Esophagus mucosa (tissue), 1 donor: ENCODE results near the gene NRP1. TPM values are rescaled to one million over a fixed set of nuclear protein-coding genes. Genes with fewer than 3 reads are reported as not detected.
"Not testable (repeated sequence)": the region's sequence is repeated elsewhere in the genome, so short reads cannot be mapped to it uniquely, and the experiment has no call there.

Experiments used
- ATAC-seq: fragments of 200-7000 bp; cut with Tn5 transposase; one replicate; pipeline ENCODE4 v1.9.1; 2020
- total RNA-seq: library from RNA; stranded (reverse); gene quantifications from one replicate; pipeline ENCODE4 v1.2.4, GENCODE V29; 2023
- donor health status: DM: yes; HTN: yes; CAD: no.

The NRP1 gene
- total RNA-seq, 1 donor from 2014 or later = 8.8 TPM

DNA sequence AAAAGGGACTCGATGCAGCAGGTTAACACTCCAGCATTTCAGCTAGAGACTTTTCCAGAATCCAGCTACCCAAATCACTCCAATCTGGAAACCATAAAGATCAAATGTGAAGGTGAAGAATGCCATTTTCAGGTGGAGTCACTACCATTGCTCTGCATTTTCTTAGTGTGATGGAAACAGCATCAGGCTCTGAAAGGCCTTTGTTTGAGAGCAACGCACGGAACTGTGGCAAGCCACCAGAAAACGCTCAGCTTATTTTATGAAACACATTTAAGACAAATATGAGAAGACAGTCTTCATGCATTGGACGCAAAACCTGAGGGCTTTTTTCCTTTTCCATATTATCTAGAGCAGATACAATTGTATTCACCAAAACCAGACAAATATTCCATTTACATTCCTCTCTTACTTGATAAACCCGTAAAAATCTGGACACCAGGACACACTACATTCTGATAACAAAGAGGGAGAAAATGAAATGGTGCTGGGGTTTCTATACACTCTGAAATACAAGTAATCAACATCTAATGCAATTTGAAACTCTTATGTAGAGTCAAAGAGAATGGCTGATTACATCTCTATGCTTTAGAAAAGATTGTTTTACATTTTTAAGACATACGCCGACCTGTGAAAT is 99.1 kb downstream of the NRP1 start:
- no peak for ATAC-seq

DNA sequence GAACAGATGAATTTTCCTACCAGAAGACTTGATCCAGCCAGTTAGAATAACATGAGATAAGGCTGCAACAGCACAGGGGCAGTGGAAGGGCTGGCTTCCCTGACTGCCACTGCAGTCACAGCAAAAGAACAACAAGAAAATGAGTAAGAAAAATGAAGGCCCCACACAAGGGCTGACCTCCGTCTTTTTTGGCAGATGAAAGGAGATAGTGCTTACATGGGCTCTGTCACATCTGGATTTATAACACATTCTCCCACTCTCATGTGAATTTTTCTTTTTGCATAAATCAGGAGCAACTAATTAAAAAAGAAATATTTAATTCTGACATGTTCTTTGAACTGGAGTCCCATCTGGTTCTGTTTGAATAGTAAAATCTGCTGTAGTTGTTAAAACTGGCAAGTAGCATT is 99.6 kb downstream of the NRP1 start:
- no peak for ATAC-seq

DNA sequence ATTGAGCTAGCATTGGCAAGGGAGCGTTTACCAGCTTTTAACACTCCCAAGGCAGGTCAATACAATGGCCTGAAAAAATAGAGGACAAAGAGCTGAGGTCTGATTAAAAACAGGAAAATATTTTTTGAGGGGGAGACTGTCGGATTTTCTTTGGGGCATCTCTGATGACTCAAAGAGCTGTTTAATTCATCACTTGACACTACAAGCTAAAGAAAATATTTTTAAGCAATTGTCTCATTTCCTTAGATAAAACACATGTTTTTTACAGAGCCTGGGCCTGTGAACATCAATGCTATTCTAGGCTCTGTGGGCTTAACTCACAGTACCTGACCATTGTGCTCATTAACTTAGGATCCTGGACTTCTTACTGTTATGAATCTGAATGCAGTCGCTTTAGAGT is 100.8 kb downstream of the NRP1 start:
- no peak for ATAC-seq

DNA sequence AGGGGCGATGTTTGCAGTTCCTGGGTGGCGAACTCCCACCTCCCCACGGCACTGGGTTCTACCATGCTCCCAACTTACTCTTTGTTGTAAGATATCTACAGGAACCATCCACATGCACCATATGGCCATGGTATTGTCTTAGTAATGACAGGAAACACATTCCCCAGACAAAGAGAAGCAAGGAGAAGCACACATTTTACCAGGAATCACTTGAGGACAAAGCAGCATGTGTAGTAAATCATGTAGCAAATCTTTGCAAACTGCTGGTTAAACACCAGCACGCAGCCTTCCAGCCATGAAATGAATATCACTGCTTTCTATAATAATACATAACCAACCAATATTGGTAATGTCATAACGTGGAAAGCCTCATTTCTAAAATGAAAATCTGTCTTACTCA is 101.2 kb downstream of the NRP1 start:
- no peak for ATAC-seq

DNA sequence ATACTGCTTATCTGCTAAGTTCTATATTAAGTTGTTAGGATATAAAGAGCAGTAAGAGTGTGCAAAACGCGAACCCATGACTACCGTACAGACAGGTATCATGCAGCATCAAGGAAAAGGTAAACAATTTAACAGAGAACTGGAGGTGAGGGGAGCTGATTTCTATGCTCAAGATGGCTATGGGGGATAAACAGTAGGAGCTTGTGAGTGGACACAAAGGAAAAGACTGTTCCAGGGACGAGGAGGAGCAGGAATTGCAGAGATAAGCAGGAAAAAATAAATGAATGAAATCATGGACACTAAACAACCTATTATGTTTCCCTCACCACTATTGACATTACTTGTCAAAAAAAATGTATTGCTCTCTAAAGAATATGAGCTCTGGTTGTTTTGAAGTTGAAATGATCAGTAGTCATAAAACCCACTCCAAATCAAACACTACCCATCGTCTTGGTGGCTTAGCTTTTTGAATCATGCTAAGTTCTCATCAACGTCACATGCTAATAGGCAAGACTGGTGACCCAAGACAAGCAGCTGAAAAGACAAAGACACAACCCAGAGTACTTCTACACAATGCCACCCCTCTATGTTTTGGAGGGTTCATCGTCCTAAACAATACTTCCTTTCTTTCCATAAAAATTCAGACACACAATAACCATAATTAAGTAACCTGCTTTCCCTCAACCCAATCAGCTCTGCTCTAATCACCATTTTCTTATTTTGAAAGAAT is 102.7 kb downstream of the NRP1 start:
- no peak for ATAC-seq

DNA sequence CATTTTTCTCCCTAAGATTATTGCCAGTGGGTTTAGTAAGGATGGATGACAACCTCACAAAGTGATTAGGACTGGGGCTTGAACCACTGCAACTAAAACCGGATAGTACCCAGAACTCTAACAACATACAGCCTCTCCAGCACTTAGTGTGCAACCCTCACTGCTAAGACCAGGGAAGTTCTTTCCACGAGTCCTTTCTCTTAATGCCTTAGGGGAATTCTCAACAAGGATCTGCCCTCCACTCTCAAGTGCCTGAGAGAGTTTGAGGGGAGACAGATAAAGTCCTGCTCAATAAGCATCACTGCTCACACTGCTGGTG is 104.6 kb downstream of the NRP1 start:
- no peak for ATAC-seq

DNA sequence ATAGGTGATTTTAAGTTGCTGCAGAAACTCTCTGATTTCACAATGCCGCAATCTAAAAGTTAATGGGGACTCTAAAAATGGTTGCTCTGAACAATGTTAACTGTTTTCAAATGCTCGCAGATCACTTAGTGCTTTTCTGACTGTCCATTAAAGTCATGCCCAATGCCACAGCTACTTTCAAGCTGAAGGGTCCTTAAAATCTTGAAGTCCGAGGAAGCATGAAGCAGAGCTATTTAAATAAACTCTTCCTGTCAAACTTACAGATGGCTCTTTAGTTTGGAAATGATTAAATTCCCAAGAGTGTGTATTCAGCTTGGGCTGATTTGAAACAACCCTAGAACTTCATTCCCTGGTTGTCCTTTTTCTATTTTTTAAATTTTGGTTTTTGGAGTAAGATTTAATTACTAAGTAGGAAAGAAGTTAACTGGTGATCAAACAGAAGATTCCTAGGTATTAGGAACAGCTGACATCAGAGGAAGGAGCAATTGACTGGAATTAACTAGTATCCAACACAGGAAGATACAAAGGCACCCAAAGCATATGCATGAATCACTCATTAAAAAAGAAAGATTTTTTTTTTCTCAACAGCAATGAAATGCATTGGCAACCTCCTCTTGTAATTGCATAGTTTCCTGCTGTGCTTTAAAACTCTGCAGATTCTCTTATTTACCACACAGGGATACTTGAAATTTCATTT is 105.1 kb downstream of the NRP1 start:
- no peak for ATAC-seq

DNA sequence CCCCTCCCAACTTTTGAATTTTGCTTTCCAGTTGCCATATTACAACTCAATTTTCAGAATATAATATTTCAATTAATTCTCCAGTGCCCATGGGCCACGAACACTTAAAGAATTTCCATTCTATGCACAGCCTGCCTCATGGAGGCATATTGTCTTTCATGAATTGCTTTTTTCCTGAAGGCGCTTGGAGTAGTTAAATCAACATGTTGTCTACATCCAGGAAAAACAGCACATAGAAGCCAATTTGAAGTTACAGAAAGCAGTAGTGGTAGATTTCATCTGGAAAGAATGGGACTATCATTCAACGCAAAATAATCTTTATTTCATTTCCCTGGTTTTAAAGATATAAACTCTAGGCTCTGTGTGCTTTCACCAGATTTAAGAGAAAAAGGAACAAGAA is 106.0 kb downstream of the NRP1 start:
- ATAC-seq = no peak

DNA sequence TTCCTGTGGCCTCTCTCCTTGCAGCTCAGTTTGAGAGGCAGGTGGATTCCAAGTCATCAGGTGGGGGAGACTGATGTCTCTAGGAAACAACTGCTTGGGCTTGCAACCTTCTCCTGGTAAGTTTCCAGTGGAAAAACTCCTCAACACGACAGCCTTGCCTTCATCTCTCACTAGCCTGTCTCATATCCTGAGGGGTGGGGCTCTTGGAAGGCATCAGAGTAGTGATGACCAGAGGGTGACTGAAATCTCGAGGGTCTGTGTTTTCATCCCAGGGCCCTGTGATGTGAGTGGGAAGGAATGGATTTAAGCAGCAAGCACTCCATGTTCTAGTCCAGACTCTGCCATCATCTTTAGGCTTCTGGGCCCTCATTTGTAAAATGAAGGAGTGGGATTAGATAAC is 107.0 kb downstream of the NRP1 start:
- no peak for ATAC-seq

DNA sequence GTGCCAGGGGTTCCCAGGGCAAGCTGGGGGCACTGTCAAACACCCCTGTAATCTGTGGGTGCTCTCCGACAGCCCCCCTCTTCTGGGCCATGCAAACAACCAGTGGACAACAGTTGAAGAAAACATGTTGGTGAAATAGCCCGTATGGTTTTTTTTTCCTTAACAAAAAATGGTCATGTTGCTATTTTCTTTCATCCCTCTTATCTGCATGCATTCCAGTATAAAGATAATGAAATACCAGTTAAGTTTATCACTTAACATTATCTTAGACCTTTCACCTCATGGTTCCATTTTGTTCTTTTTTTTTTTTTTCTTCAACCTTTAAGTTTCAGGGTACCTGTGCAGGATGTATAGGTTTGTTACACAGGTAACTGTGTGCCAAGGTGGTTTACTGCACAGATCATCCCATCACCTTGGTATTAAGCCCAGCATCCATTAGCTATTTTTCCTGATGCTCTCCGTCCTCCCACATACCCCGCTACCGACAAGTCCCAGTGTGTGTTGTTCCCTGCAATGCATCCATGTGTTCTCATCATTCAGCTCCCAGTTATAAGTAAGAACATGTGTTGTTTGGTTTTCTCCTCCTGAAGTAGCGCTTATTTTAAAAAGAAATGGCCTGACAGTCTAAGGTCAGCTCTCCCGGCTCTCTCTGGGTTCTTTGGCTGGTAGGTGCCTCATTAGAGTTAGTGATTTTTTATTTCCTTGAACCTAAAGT is 110.1 kb downstream of the NRP1 start:
- ATAC-seq = no peak

DNA sequence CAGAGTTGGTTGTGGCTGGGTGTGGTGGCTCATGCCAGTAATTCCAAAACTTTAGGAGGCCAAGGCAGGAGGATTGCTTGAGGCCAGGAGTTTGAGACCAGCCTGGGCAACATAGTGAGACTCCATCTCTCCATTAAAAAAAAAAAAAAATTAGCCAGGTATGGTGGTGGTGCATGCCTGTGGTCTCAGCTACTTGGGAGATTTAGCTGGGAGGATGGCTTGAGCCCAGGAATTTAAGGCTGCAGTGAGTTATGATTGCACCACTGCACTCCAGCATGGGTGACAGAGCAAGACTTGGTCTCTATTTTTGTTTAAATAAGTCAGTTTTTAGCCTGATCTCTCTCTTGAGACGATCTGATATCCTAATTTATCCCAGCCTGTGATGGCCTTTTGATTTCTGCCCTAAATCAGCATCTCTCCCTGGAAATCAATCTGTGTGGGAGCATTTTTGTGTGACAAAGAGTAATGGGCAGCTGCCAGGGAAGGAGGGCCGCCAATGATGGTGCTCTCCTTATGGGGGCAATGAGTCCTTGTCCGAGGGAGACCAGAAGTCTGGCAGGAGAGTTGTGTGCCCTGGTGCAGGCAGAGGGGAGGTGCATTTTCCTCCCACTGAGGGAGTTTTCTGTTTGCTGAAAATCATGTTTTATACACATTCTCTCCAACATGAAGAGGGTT is 111.0 kb downstream of the NRP1 start:
- ATAC-seq = no peak

DNA sequence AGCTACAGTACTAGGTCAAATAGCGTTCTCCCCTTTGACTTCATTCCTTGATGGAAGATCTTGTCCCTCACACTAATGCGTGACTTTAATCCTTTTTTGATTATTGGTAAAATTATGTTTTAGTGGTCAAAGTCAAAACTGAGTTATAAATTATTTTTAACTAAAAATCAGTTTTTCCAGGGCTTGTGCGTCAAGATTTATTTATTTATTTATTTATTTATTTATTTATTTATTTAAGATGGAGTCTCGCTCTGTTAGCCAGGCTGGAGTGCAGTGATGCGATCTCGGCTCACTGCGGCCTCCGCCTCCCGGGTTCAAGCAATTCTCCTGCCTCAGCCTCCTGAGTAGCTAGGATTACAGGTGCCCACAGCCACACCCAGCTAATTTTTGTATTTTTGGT is 112.2 kb downstream of the NRP1 start:
- ATAC-seq = not testable (repeated sequence)

DNA sequence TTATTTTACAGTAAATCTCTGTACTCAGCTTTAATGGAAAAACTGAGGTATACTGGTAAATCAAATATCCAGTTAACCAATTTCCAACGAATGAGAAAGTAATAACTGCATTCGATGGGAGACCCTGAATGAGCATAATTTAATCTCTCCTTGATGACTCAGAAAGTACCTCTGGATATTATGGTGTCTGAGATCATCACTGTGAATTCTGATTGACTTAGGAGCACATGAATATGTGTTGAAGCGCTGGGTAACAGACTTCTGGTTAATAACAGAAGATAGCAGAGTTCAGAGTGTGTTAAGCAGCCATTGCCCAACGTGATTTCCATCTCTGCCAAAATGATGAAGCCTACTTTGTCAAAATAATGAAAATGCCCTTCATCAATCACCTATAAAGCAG is 116.6 kb downstream of the NRP1 start:
- ATAC-seq = no peak

DNA sequence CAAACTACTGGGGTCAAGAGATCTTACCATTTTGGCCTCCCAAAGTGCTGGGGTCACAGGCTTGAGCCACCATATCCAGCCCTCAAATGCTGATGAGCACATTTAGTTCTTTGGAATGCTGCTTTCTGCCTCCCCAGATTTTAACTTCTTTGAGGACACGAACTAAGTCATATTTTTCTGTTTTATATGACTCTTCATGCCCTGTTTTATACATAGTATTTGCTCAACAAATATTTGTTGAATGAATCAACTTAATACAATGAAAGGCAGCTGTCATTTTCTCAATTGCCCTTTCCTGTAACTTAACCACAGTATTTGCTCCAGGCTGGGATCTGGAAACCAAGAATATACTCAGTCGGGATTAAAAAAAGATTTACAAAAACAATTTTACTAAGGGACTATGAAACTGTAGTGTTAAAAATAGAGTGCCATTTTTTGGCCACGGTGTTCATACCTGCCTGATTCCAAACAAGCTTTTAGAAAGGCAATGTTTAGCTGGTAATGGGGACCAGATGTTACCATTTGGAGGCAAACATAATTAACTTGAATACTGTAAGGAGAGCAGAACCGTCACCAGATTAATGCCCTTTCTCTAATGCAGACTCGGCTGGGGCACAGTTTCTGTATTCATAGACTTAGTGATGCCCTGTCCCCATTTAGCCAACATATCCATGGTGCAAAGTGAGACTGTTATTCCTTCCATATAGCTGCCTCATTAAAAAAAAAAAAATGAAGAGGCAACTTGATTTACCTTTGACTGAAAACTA is 117.6 kb downstream of the NRP1 start:
- peak; percentile 78 for ATAC-seq

DNA sequence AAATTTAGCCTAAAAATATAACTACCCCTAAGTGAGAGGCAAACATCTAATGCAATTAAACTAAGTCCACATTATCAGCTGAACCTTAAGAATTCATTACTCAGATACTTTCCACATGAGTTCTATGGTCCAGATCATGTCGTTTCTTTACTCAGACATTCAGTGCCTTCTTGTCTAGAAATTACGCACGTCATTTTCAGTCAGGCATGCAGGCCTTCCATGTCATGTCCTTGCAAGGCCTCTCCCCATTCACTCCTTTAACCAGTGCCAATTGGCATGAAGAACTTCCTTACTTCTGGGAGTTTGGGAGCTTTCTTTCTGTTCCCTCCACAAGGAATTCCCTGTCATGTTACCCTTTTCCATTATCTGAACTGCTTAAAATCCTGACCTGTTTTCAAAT is 118.8 kb downstream of the NRP1 start:
- peak; percentile 65 for ATAC-seq

DNA sequence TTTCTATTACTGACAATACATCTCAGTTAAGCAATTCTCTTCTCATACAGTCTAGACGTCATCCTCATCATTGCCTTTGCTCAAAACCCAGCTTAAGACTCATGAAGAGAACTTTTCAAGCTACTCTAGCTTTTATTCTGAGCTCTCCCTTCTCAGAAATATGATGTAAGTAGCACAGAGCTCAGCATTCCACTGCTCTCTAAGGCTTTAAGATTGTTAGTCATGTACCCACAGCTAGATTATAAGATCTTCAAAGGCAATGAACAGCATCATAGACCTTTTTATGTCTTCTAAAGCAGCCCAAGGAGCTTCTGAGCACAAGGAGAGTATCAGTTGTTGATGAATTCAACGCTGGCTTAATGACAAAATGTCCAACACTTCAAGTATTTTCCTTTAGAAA is 119.3 kb downstream of the NRP1 start:
- peak; percentile 27 for ATAC-seq

DNA sequence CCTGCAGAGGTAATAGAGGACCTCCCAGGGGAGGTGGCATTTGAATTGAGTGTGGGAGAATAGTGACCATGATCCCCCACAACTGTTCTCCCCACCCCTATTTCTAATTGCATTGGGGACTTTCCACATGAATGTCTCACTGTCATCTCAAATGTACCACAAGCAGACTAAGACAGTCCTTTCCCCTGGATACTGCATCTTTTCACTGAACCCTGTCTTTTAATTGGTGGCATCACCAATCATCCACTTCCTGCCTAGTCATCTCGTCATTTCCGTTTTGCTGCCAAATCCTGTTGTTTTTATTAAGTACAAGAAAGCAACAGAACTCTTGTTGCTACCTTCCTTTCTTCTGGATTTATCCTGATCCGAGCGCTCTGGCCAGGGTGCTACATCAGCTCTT is 120.3 kb downstream of the NRP1 start:
- no peak for ATAC-seq

DNA sequence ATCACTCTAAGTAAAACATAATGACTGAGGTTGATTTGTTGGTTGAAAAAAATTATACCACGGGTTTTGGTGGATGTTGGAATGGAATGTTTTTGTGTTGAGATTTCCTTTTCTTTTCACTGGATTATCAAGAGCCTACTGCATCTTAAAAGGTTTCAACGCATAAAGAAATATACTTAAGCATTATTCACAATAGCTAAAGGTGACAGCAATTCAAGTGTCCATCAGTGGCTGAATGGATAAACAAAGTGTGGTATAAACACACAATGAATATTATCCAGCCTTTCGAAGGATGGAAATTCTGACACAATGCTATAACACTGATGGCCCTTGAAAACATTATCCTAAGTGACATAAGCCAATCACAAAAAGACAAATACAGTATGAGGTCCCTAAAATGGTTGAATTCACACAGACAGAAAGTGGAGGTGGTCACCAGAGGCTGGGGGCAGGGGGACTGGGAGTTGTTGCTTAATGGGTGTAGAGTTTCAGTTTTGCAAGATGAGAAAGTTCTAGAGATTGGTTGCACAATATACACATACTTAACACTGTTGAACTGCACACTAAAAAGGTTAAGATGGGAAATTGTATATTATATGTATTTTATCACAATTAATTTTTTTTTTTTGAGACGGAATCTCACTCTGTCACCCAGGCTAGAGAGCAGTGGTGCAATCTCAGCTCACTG is 122.3 kb downstream of the NRP1 start:
- ATAC-seq = no peak

DNA sequence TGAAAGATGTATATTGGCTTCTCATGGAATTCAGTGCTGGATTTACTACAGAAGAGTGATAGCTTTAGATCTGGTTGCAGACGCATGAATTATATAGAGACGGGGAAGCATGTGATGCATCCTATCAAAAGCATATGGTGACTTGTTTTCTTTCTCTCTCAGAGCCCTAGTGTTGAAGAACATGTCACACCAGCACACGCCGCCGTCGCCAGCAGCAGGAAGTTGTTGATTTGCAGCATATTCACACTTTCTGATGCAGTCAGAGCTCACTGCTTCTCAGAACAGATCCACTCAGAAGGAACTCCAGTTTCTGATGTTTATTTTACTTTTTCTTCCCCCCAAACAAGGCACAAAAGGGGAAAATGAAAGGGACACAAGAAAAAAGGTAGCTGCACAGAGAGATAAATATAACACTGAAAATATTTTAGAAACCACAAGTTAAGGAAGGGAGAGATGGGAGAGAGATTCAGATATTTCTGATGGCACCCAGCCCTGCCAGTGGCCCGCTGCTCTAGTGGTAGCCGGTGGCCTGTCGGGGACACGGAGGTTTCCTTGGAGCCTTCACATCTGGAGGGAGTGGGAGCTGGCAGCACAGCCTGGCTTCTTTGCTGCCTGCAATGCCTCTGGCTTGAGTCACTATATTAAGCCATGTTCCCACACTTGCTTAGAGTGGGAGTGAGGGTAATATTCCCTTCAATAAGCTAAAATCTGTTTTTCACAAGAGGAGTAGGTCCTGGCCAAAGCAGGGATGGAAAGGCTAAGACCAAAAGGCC is 123.2 kb downstream of the NRP1 start:
- no peak for ATAC-seq

DNA sequence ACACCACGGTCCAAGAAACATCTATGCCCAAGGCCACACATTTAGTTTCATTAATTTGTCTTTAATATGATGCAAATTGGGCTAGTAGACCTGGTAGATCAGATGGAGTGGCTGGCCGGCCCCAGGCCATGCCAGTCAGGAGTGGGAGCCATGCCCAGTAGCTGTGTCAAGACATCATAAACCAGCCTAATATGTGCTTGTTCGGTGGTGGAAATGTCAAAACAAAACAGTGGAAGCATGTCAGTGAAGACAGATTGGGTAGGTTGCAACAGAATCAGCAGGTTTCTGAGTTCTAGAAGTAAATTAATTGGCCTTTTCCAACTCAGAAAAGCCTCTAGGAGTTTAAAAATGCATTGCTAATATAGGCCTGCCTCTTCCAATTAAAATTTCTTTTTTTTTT is 124.7 kb downstream of the NRP1 start:
- no peak for ATAC-seq

DNA sequence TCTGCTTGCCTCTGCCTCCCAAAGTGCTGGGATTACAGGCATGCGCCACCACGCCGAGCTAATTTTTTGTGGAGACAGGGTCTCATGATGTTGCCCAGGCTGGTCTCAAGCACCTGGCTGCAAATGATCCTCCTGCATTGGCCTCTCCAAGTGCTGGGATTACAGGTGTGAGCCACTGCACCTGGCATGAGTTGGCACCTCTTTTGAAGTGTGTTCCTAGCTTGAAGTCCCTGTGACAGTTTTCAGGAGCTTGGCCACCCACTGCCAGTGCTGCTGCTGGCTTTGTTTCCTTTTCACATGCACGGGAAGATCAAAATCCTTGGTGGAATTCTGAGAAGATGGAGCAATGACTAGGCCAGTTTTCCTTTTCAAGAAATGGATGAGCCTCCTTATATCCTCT is 126.3 kb downstream of the NRP1 start:
- ATAC-seq = no peak
